ENCODE data around the gene BNC1. TPM values are rescaled to one million over a fixed set of nuclear protein-coding genes. Genes with fewer than 3 reads are reported as not detected.

Gene BNC1
- total RNA-seq, 1 donor: not detected

GRCh38 chr15:83306561-83306960 lies 22.1 kb upstream of the BNC1 start:
- Histone ChIP-seq H3K27me3 (ENCODE audit: insufficient read depth, low read length) (peaks cover 4% of the 10 kb centered on the region), H3K4me3 (ENCODE audit: low read length) (no peak overlapping the region), H3K9me3 (ENCODE audit: low read depth, low read length) (no peaks in the 10 kb centered on the region), H3K4me1 (ENCODE audit: insufficient read depth, low read length) (no peaks in the 10 kb centered on the region)

- no peaks in the 10 kb centered on the region for H3K9me3 ChIP-seq (ENCODE audit: low read depth, low read length)
- H3K4me1 ChIP-seq (ENCODE audit: insufficient read depth, low read length): no peaks in the 10 kb centered on the region
- H3K27me3 ChIP-seq (ENCODE audit: insufficient read depth, low read length): peaks cover 4% of the 10 kb centered on the region
- no peak overlapping the region for H3K4me3 ChIP-seq (ENCODE audit: low read length)
Measured at GRCh38 chr15:83305704-83306291, 21.3 kb upstream of the BNC1 start.

- H3K9me3 ChIP-seq (ENCODE audit: low read depth, low read length): no peaks in the 10 kb centered on the region
- H3K4me3 ChIP-seq (ENCODE audit: low read length): no peak overlapping the region
- peaks cover 4% of the 10 kb centered on the region for H3K27me3 ChIP-seq (ENCODE audit: insufficient read depth, low read length)
- H3K4me1 ChIP-seq (ENCODE audit: insufficient read depth, low read length): no peaks in the 10 kb centered on the region
Measured at GRCh38 chr15:83304861-83305703, 20.6 kb upstream of the BNC1 start.

GRCh38 chr15:83303535-83303934 lies 19.1 kb upstream of the BNC1 start:
- H3K4me1 ChIP-seq (ENCODE audit: insufficient read depth, low read length): no peaks in the 10 kb centered on the region
- peaks cover 4% of the 10 kb centered on the region for H3K27me3 ChIP-seq (ENCODE audit: insufficient read depth, low read length)
- no peak overlapping the region for H3K4me3 ChIP-seq (ENCODE audit: low read length)
- no peaks in the 10 kb centered on the region for H3K9me3 ChIP-seq (ENCODE audit: low read depth, low read length)

- peaks cover 6% of the 10 kb centered on the region for H3K27me3 ChIP-seq (ENCODE audit: insufficient read depth, low read length)
- no peaks in the 10 kb centered on the region for H3K4me1 ChIP-seq (ENCODE audit: insufficient read depth, low read length)
- H3K9me3 ChIP-seq (ENCODE audit: low read depth, low read length): no peaks in the 10 kb centered on the region
- H3K4me3 ChIP-seq (ENCODE audit: low read length): no peak overlapping the region
Measured at GRCh38 chr15:83300826-83301225, 16.4 kb upstream of the BNC1 start.

GRCh38 chr15:83299462-83299861 lies 15.0 kb upstream of the BNC1 start:
- Histone ChIP-seq H3K9me3 (ENCODE audit: low read depth, low read length) (no peaks in the 10 kb centered on the region), H3K4me1 (ENCODE audit: insufficient read depth, low read length) (no peaks in the 10 kb centered on the region), H3K27me3 (ENCODE audit: insufficient read depth, low read length) (peaks cover 6% of the 10 kb centered on the region), H3K4me3 (ENCODE audit: low read length) (no peak overlapping the region)

- H3K27me3 ChIP-seq (ENCODE audit: insufficient read depth, low read length): peaks cover 3% of the 10 kb centered on the region
- H3K9me3 ChIP-seq (ENCODE audit: low read depth, low read length): no peaks in the 10 kb centered on the region
- no peak overlapping the region for H3K4me3 ChIP-seq (ENCODE audit: low read length)
- H3K4me1 ChIP-seq (ENCODE audit: insufficient read depth, low read length): no peaks in the 10 kb centered on the region
Measured at GRCh38 chr15:83295417-83295816, 11.0 kb upstream of the BNC1 start.

GRCh38 chr15:83293201-83293600 lies 8.7 kb upstream of the BNC1 start:
- H3K9me3 ChIP-seq (ENCODE audit: low read depth, low read length): no peaks in the 10 kb centered on the region
- no peaks in the 10 kb centered on the region for H3K4me1 ChIP-seq (ENCODE audit: insufficient read depth, low read length)
- no peak overlapping the region for H3K4me3 ChIP-seq (ENCODE audit: low read length)
- peaks cover 8% of the 10 kb centered on the region for H3K27me3 ChIP-seq (ENCODE audit: insufficient read depth, low read length)

GRCh38 chr15:83292317-83292716 lies 7.9 kb upstream of the BNC1 start:
- no peak overlapping the region for H3K4me3 ChIP-seq (ENCODE audit: low read length)
- H3K4me1 ChIP-seq (ENCODE audit: insufficient read depth, low read length): no peaks in the 10 kb centered on the region
- peaks cover 12% of the 10 kb centered on the region for H3K27me3 ChIP-seq (ENCODE audit: insufficient read depth, low read length)
- no peaks in the 10 kb centered on the region for H3K9me3 ChIP-seq (ENCODE audit: low read depth, low read length)

- Histone ChIP-seq H3K4me1 (ENCODE audit: insufficient read depth, low read length) (no peaks in the 10 kb centered on the region), H3K4me3 (ENCODE audit: low read length) (no peak overlapping the region), H3K27me3 (ENCODE audit: insufficient read depth, low read length) (peaks cover 30% of the 10 kb centered on the region), H3K9me3 (ENCODE audit: low read depth, low read length) (no peaks in the 10 kb centered on the region)
Measured at GRCh38 chr15:83290236-83290635, 5.8 kb upstream of the BNC1 start.

- Histone ChIP-seq H3K4me1 (ENCODE audit: insufficient read depth, low read length) (no peaks in the 10 kb centered on the region), H3K9me3 (ENCODE audit: low read depth, low read length) (no peaks in the 10 kb centered on the region), H3K27me3 (ENCODE audit: insufficient read depth, low read length) (peaks cover 35% of the 10 kb centered on the region), H3K4me3 (ENCODE audit: low read length) (no peak overlapping the region)
Measured at GRCh38 chr15:83289160-83289559, 4.7 kb upstream of the BNC1 start.

GRCh38 chr15:83288381-83288801 lies 3.9 kb upstream of the BNC1 start:
- Histone ChIP-seq H3K4me3 (ENCODE audit: low read length) (no peak overlapping the region), H3K27me3 (ENCODE audit: insufficient read depth, low read length) (peaks cover 41% of the 10 kb centered on the region), H3K9me3 (ENCODE audit: low read depth, low read length) (no peaks in the 10 kb centered on the region), H3K4me1 (ENCODE audit: insufficient read depth, low read length) (peaks cover 5% of the 10 kb centered on the region)

- Histone ChIP-seq H3K4me3 (ENCODE audit: low read length) (no peak overlapping the region), H3K9me3 (ENCODE audit: low read depth, low read length) (no peaks in the 10 kb centered on the region), H3K4me1 (ENCODE audit: insufficient read depth, low read length) (peaks cover 7% of the 10 kb centered on the region), H3K27me3 (ENCODE audit: insufficient read depth, low read length) (peaks cover 49% of the 10 kb centered on the region)
Measured at GRCh38 chr15:83287541-83288027, 3.1 kb upstream of the BNC1 start.

GRCh38 chr15:83285979-83286553 lies 1.6 kb upstream of the BNC1 start:
- peaks cover 64% of the 10 kb centered on the region for H3K27me3 ChIP-seq (ENCODE audit: insufficient read depth, low read length)
- H3K9me3 ChIP-seq (ENCODE audit: low read depth, low read length): no peaks in the 10 kb centered on the region
- peaks cover 7% of the 10 kb centered on the region for H3K4me1 ChIP-seq (ENCODE audit: insufficient read depth, low read length)
- H3K4me3 ChIP-seq (ENCODE audit: low read length): no peak overlapping the region

- peaks cover 70% of the 10 kb centered on the region for H3K27me3 ChIP-seq (ENCODE audit: insufficient read depth, low read length)
- no peak overlapping the region for H3K4me3 ChIP-seq (ENCODE audit: low read length)
- no peaks in the 10 kb centered on the region for H3K9me3 ChIP-seq (ENCODE audit: low read depth, low read length)
- peaks cover 7% of the 10 kb centered on the region for H3K4me1 ChIP-seq (ENCODE audit: insufficient read depth, low read length)
Measured at GRCh38 chr15:83285284-83285978, 967 bp upstream of the BNC1 start.

Measured in mononuclear cell (primary cell).